HFF-Myc (cell line): ENCODE results near the gene PGGHG.

Experiments used
- DNase-seq: peaks from one replicate; pipeline ENCODE4 v3.0.0-alpha.2; 2011; ENCODE audit warnings: low read depth; ENCODE audit errors: extremely low read depth
- H3K4me3 ChIP-seq: replicated peaks from 2 replicates; pipeline ENCODE4 v1.5.1; 2011; ENCODE audit warnings: low read depth, mild to moderate bottlenecking, control low read depth, low read length
- CTCF ChIP-seq: IDR thresholded peaks from 2 replicates; pipeline ENCODE4 v1.5.1; 2012; ENCODE audit warnings: mild to moderate bottlenecking, low read depth, low read length, control low read depth; ENCODE audit errors: missing control alignments

PGGHG gene

GRCh38 chr11:281486-282161 is 7.3 kb upstream of the PGGHG start:
- no peak overlapping the region for H3K4me3 ChIP-seq
- no peak for DNase-seq
- TF ChIP-seq CTCF: no peak

- no peak for TF ChIP-seq CTCF
- no peak for DNase-seq
- no peak overlapping the region for H3K4me3 ChIP-seq
Observed at GRCh38 chr11:282171-282570, 6.8 kb upstream of the PGGHG start.

GRCh38 chr11:282630-283360 is 6.1 kb upstream of the PGGHG start:
- no peak overlapping the region for H3K4me3 ChIP-seq
- TF ChIP-seq CTCF: no peak
- DNase-seq: no peak

- no peak for TF ChIP-seq CTCF
- H3K4me3 ChIP-seq: no peak overlapping the region
- DNase-seq: no peak
Observed at GRCh38 chr11:283405-284104, 5.4 kb upstream of the PGGHG start.

- no peak for DNase-seq
- no peak overlapping the region for H3K4me3 ChIP-seq
- no peak for TF ChIP-seq CTCF
Observed at GRCh38 chr11:284105-285020, 4.6 kb upstream of the PGGHG start.
